IMR-90 (cell line): ENCODE data around the gene ATRNL1. TPM values are rescaled to one million over a fixed set of nuclear protein-coding genes. Genes with fewer than 3 reads are reported as not detected.

Experiments used
- ATAC-seq: fragments of 200-7000 bp; cut with Tn5 transposase; 2 replicates; pipeline ENCODE4 v1.9.1; 2020; ENCODE audit warnings: low read depth, mild to moderate bottlenecking, moderate library complexity
- BruUV-seq: library from RNA; stranded (reverse); fragments of 400-500 nt; replicated peaks from 2 replicates; lab custom pipeline; 2021; lab: Mats Ljungman, UMichigan
- CTCF ChIA-PET: fragments of 300-600 bp; formaldehyde crosslinking; extraction: SDS; loops from one replicate; lab custom pipeline; 2021; ENCODE audit warnings: antibody characterized with exemption; lab: Yijun Ruan, JAX
- POLR2A ChIA-PET: fragments of 300-600 bp; sonication (Branson Sonifier 250); formaldehyde crosslinking; loops from one replicate; lab custom pipeline; 2022; ENCODE audit warnings: antibody characterized with exemption; ENCODE audit not compliant: unreplicated experiment; lab: Charles Lee
- DNase-seq: peaks from one replicate; pipeline ENCODE4 v3.0.0; 2013
- H2AFZ ChIP-seq: replicated peaks from 2 replicates; pipeline ENCODE3; 2013; ENCODE audit warnings: low read length, mild to moderate bottlenecking; ENCODE audit not compliant: poor library complexity
- H2AK5ac ChIP-seq: 2 replicates; pipeline ENCODE4 v1.6.1; 2013; ENCODE audit warnings: low read depth, low read length, inconsistent platforms
- H2AK9ac ChIP-seq: replicated peaks from 2 replicates; pipeline ENCODE3; 2013; ENCODE audit warnings: mild to moderate bottlenecking, low read depth, low read length, moderate library complexity; ENCODE audit not compliant: poor library complexity
- H2BK120ac ChIP-seq: 2 replicates; pipeline ENCODE4 v1.6.1; 2013; ENCODE audit warnings: low read depth, low read length, inconsistent platforms
- H2BK15ac ChIP-seq: 3 replicates; pipeline ENCODE4 v1.6.1; 2013; ENCODE audit warnings: low read depth, low read length, inconsistent platforms
- H2BK20ac ChIP-seq: 2 replicates; pipeline ENCODE4 v1.6.1; 2013; ENCODE audit warnings: low read depth, mild to moderate bottlenecking, inconsistent platforms, low read length, moderate library complexity
- H2BK5ac ChIP-seq: 2 replicates; pipeline ENCODE4 v1.6.1; 2013; ENCODE audit warnings: mild to moderate bottlenecking, low read depth, low read length, inconsistent platforms; ENCODE audit not compliant: poor library complexity, severe bottlenecking
- H3K14ac ChIP-seq: replicated peaks from 2 replicates; pipeline ENCODE4 v1.6.1; 2013; ENCODE audit warnings: low read depth, low read length, inconsistent platforms
- H3K18ac ChIP-seq: 2 replicates; pipeline ENCODE4 v1.6.1; 2013; ENCODE audit warnings: low read depth, low read length, control low read depth
- H3K23ac ChIP-seq: 2 replicates; pipeline ENCODE4 v1.6.1; 2013; ENCODE audit warnings: low read depth, low read length, inconsistent platforms
- H3K27ac ChIP-seq: 2 replicates; pipeline ENCODE4 v1.5.1; 2013; ENCODE audit warnings: mild to moderate bottlenecking, control low read depth, low read length; ENCODE audit not compliant: insufficient read depth
- H3K27me3 ChIP-seq: 2 replicates; pipeline ENCODE4 v1.6.1; 2013; ENCODE audit warnings: low read length; ENCODE audit not compliant: control insufficient read depth, insufficient read depth
- H3K36me3 ChIP-seq: 2 replicates; pipeline ENCODE4 v1.6.1; 2013; ENCODE audit warnings: low read length, mixed read lengths; ENCODE audit not compliant: control insufficient read depth, insufficient read depth
- H3K4ac ChIP-seq: 2 replicates; pipeline ENCODE4 v1.6.1; 2013; ENCODE audit warnings: low read depth, low read length, inconsistent platforms
- H3K4me1 ChIP-seq: 2 replicates; pipeline ENCODE4 v1.6.1; 2013; ENCODE audit warnings: low read length, mixed read lengths; ENCODE audit not compliant: control insufficient read depth, insufficient read depth
- H3K4me2 ChIP-seq: 2 replicates; pipeline ENCODE4 v1.6.1; 2013; ENCODE audit warnings: low read depth, mild to moderate bottlenecking, control low read depth, low read length, moderate library complexity
- H3K4me3 ChIP-seq: 2 replicates; pipeline ENCODE4 v1.5.1; 2013; ENCODE audit warnings: low read depth, mild to moderate bottlenecking, control low read depth, low read length, moderate library complexity; ENCODE audit not compliant: insufficient read depth
- H3K56ac ChIP-seq: 2 replicates; pipeline ENCODE4 v1.6.1; 2013; ENCODE audit warnings: low read length, inconsistent platforms; ENCODE audit not compliant: insufficient read depth; ENCODE audit errors: extremely low read depth
- H3K79me1 ChIP-seq, 2 experiments: 2 replicates each; pipeline ENCODE4 v1.6.1; 2013; ENCODE audit warnings: low read length in 2 of 2, inconsistent platforms in 1 of 2, low read depth in 1 of 2
- H3K9ac ChIP-seq: 2 replicates; pipeline ENCODE4 v1.6.1; 2013; ENCODE audit warnings: low read depth, low read length, control low read depth
- H3K9me1 ChIP-seq: 2 replicates; pipeline ENCODE4 v1.6.1; 2013; ENCODE audit warnings: low read length, inconsistent platforms; ENCODE audit not compliant: insufficient read depth
- H3K9me3 ChIP-seq: 2 replicates; pipeline ENCODE4 v1.6.1; 2013; ENCODE audit warnings: low read length; ENCODE audit not compliant: control insufficient read depth, insufficient read depth
- H4K20me1 ChIP-seq: 2 replicates; pipeline ENCODE4 v1.6.1; 2013; ENCODE audit warnings: low read length, inconsistent platforms; ENCODE audit not compliant: insufficient read depth
- H4K5ac ChIP-seq: 2 replicates; pipeline ENCODE4 v1.6.1; 2013; ENCODE audit warnings: mild to moderate bottlenecking, low read depth, low read length, control low read depth
- H4K8ac ChIP-seq, 2 experiments: 2 replicates each; pipeline ENCODE4 v1.6.1; 2013; ENCODE audit warnings: low read depth in 2 of 2, low read length in 2 of 2, control low read depth in 1 of 2, inconsistent platforms in 1 of 2
- H4K91ac ChIP-seq: 2 replicates; pipeline ENCODE4 v1.6.1; 2013; ENCODE audit warnings: low read depth, low read length, inconsistent platforms; ENCODE audit not compliant: insufficient read depth
- SMC3 ChIP-seq: fragments of 150-350 bp; IDR thresholded peaks from 2 replicates; pipeline ENCODE4 v1.6.1; 2016; ENCODE audit warnings: low read depth, mild to moderate bottlenecking, antibody characterized with exemption, low read length, moderate library complexity
- WGBS, 2 experiments: methylation state at CpG; one replicate each; pipeline versions ENCODE4 v1.1.5 to v1.1.7; 2013; ENCODE audit warnings: missing lambda C conversion rate in 2 of 2; ENCODE audit not compliant: insufficient read length in 1 of 2; ENCODE audit errors: extremely low coverage in 2 of 2; 5-methylcytosine and 5-hydroxymethylcytosine counted together
- dilution Hi-C: fragments of 300-500 bp; cut with HindIII; formaldehyde crosslinking; loops from one replicate; pipeline ENCODE4 v1.14.3; 2018; ENCODE audit warnings: low sequenced_read_pairs; ENCODE audit not compliant: unreplicated experiment
- in situ Hi-C: fragments of 300-500 bp; cut with MboI; formaldehyde crosslinking; loops from 3 replicates; pipeline ENCODE4 v1.14.3; 2019; ENCODE audit warnings: low sequenced_read_pairs, inconsistent platforms, mixed read lengths
- intact Hi-C: fragments of 100-400 bp; cut with micrococcal nuclease; formaldehyde crosslinking; loops from 2 replicates; pipeline ENCODE4 v1.10.0; 2022
- polyA plus RNA-seq, 3 experiments: library from polyadenylated mRNA; depleted of rRNA; stranded (reverse); fragments of >200 nt; gene quantifications; 2 replicates each; pipeline ENCODE4 v1.2.3, GENCODE V29; 2012; ENCODE audit warnings: low replicate concordance in 1 of 3
- total RNA-seq: library from RNA; depleted of rRNA; stranded (reverse); fragments of >200 nt; gene quantifications from 2 replicates; pipeline ENCODE4 v1.2.3, GENCODE V29; 2012

ATRNL1 gene
- total and polyA plus RNA-seq, 2 of the 4 experiments (the other 2 are of a cell fraction) = 0.18 to 0.19 TPM

DNA sequence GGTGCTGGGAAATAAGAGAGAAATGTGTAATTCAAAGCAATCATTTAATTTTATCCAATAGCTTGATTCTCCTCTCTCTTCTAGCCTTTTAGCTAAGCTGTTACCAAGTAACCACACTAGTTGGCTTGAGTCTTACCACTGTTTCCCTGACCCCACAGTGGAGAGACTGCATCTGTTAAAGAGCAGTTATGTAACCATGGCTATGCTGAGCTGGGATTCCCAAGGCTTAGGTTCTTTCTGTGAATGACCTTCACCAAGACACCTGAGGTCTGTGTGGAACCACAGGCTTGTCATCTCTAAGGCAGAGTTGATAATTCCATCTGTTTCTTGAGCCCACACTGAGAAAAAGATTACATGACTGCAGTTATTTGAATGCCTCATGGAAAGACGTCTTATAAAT is 47.7 kb upstream of the ATRNL1 start:
- Histone ChIP-seq H3K79me1 (no peaks in the 10 kb centered on the region), H3K14ac (no peak overlapping the region)
- no peak for ATAC-seq

More for the DNA sequence above, 47.7 kb upstream of the ATRNL1 start:
- WGBS, 2 experiments = no CpG with 5 or more reads among the region's 1 CpG
- intact Hi-C loops = loop anchor here (5.0 kb wide), 1 partner anchor 168 kb away; no protein-coding TSS in a partner anchor
- Histone ChIP-seq H3K4ac (no peak overlapping the region), H3K9ac (no peak overlapping the region), H4K91ac (no peak overlapping the region), H2AK9ac (no peak overlapping the region), H2AFZ (no peak overlapping the region), H2BK120ac (no peak overlapping the region), H2AK5ac (no peak overlapping the region), H3K4me1 (0 out of 2 replicates have a peak, but pooled peaks cover 3% of the 10 kb centered on the region), H3K4me2 (no peak overlapping the region), H2BK15ac (no peak overlapping the region), H3K56ac (no peak overlapping the region), H3K4me3 (no peak overlapping the region), H4K8ac (no peak overlapping the region), H4K20me1 (no peaks in the 10 kb centered on the region), H3K23ac (no peak overlapping the region), H3K9me3 (no peaks in the 10 kb centered on the region), H3K27me3 (peaks cover 2% of the 10 kb centered on the region; the same call in 1 of the 2 replicates), H2BK5ac (no peak overlapping the region), H3K18ac (no peak overlapping the region), H4K5ac (no peak overlapping the region), H3K36me3 (no peaks in the 10 kb centered on the region), H3K27ac (no peak overlapping the region), H3K9me1 (no peaks in the 10 kb centered on the region), H2BK20ac (no peak overlapping the region)
- TF ChIP-seq SMC3 = no peak
- in situ Hi-C loops = no loop called here
- no TSS peak for BruUV-seq
- POLR2A ChIA-PET = no interaction called here
- CTCF ChIA-PET = interaction anchor here (0.6 kb wide), 1 partner anchor 160 kb away, joined by 5 read pairs; no protein-coding TSS in a partner anchor
- dilution Hi-C loops = no loop called here
- DNase-seq = no peak
